ENCODE measurements around the gene DCPS. TPM values are rescaled to one million over a fixed set of nuclear protein-coding genes. Genes with fewer than 3 reads are reported as not detected.

DCPS gene
- total RNA-seq, 1 donor from 2014 or later = 11.2 TPM

DNA sequence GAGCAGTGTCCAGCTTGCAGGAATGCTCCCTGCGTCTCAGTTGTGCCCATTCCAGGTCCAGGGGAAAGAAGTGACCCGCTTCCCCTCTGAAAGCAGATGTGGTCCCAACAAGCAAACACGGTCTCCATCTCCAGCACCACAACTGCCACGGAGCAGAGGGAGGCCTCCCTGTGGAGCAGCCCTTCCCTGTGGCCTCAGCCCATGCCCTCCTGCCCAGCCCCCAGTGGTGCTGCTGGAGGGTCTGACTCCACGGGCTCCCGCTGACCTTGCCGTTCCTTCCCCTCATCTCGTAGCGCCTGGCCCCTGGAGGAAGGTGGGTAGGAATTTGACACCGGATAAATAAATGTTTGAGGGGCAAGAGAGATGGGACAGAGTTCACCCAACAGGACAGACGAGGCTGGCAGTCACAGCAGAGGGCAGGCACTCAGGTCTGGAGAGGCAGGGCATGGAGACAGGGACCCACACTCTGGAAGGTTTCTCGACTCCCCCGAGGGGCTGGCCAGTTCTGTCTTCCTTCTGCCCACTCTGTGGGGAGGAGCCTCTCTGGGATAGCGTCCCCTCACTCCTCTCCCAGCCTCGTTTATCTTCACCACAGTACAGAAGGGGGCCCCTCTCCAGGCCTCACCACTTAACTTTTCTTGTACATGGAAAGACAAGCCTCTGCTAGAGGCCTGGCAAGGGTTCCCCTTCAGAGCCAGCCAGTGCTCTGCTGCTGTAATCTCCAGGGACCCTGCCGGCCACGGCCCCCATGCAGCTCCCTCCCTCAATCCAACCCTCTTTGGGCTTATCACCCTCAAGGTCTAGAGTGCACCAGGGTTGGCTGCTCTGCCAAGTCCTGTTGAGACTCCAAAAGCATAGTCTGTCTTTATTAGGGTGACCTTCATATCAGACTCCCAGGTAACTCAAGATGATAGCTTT, 44.1 kb downstream of the DCPS start:
- no peaks in the 10 kb centered on the region for H3K9me3 Mint-ChIP-seq (ENCODE audit: unreplicated experiment)
- H3K27me3 Mint-ChIP-seq (ENCODE audit: unreplicated experiment) = no peaks in the 10 kb centered on the region
- no peak for DNase-seq (ENCODE audit: extremely low spot score, unreplicated experiment)
- H3K27ac Mint-ChIP-seq (ENCODE audit: unreplicated experiment) = peak overlapping the region; percentile 59
- H3K4me3 Mint-ChIP-seq (ENCODE audit: unreplicated experiment) = no peak overlapping the region
- H3K4me1 Mint-ChIP-seq (ENCODE audit: unreplicated experiment) = peaks cover 60% of the 10 kb centered on the region
- no peak for TF ChIP-seq CTCF (IDR thresholded peaks at IDR 0.05)
- peaks cover 10% of the 10 kb centered on the region for H3K36me3 Mint-ChIP-seq (ENCODE audit: unreplicated experiment)

GRCh38 chr11:126348806-126349582, 45.1 kb downstream of the DCPS start:
- Mint-ChIP-seq H3K36me3 (ENCODE audit: unreplicated experiment) (peaks cover 7% of the 10 kb centered on the region), H3K4me1 (ENCODE audit: unreplicated experiment) (peaks cover 66% of the 10 kb centered on the region)
- no peak for DNase-seq (ENCODE audit: extremely low spot score, unreplicated experiment)

GRCh38 chr11:126350836-126351235, 47.0 kb downstream of the DCPS start:
- Mint-ChIP-seq H3K4me3 (ENCODE audit: unreplicated experiment) (no peak overlapping the region), H3K27me3 (ENCODE audit: unreplicated experiment) (no peaks in the 10 kb centered on the region), H3K9me3 (ENCODE audit: unreplicated experiment) (no peaks in the 10 kb centered on the region), H3K36me3 (ENCODE audit: unreplicated experiment) (peaks cover 7% of the 10 kb centered on the region), H3K4me1 (ENCODE audit: unreplicated experiment) (peaks cover 72% of the 10 kb centered on the region), H3K27ac (ENCODE audit: unreplicated experiment) (no peak overlapping the region)
- TF ChIP-seq CTCF (IDR thresholded peaks at IDR 0.05) = no peak
- DNase-seq (ENCODE audit: extremely low spot score, unreplicated experiment) = no peak

More at GRCh38 chr11:126348806-126349582, 45.1 kb downstream of the DCPS start:
- Mint-ChIP-seq H3K27ac (ENCODE audit: unreplicated experiment) (peak overlapping the region; percentile 56), H3K4me3 (ENCODE audit: unreplicated experiment) (no peak overlapping the region), H3K27me3 (ENCODE audit: unreplicated experiment) (no peaks in the 10 kb centered on the region), H3K9me3 (ENCODE audit: unreplicated experiment) (no peaks in the 10 kb centered on the region)
- TF ChIP-seq CTCF (IDR thresholded peaks at IDR 0.05) = no peak

DNA sequence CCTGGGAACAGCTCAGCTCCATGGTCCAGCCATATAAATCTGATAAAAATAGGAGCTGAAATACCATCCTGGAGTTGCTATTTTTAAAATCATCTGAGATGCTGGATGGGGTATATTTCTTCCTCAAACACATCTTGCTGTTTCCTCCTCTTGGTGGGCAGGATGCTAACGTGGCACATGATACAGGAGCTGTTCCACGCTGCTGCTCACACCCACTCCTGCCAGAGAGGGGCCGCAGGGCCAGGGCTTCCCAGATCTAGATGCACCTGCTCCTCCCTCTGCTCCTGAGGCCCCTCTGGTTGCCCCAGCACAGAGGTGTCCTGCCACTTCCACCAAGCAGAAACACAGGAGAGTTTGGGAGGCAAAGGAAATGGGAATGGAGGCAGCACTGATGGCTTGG, 48.3 kb downstream of the DCPS start:
- H3K4me1 Mint-ChIP-seq (ENCODE audit: unreplicated experiment) = peaks cover 65% of the 10 kb centered on the region
- no peak for DNase-seq (ENCODE audit: extremely low spot score, unreplicated experiment)
- TF ChIP-seq CTCF (IDR thresholded peaks at IDR 0.05) = no peak
- no peaks in the 10 kb centered on the region for H3K27me3 Mint-ChIP-seq (ENCODE audit: unreplicated experiment)
- H3K36me3 Mint-ChIP-seq (ENCODE audit: unreplicated experiment) = peaks cover 7% of the 10 kb centered on the region
- H3K27ac Mint-ChIP-seq (ENCODE audit: unreplicated experiment) = peak overlapping the region; percentile 96
- no peak overlapping the region for H3K4me3 Mint-ChIP-seq (ENCODE audit: unreplicated experiment)
- H3K9me3 Mint-ChIP-seq (ENCODE audit: unreplicated experiment) = no peaks in the 10 kb centered on the region
